ENCODE data around the gene FAM3A. TPM values are rescaled to one million over a fixed set of nuclear protein-coding genes. Genes with fewer than 3 reads are reported as not detected.
A peak's percentile ranks its signal among the peaks of the same experiment; 100 is the strongest.

The FAM3A gene
- total and polyA plus RNA-seq, 2 donors (not counting 1 experiment from before 2014, with no cell fraction given), result 17.3 to 30.2 TPM

- Histone ChIP-seq H3K4me1 (ENCODE audit: control insufficient read depth, extremely low read depth, insufficient read depth, low read length) (peaks cover 2% of the 10 kb centered on the region), H3K9me3 (ENCODE audit: control insufficient read depth, insufficient read depth, low read depth, low read length) (no peaks in the 10 kb centered on the region), H4K20me1 (ENCODE audit: control insufficient read depth, extremely low read depth, insufficient read depth, low read length) (no peaks in the 10 kb centered on the region), H3K27me3 (ENCODE audit: control insufficient read depth, insufficient read depth, low read length) (no peaks in the 10 kb centered on the region), H2AFZ (ENCODE audit: low read length) (no peak overlapping the region), H3K9ac (ENCODE audit: insufficient read depth, low read length) (no peak overlapping the region), H3K79me2 (ENCODE audit: control insufficient read depth, insufficient read depth, low read length) (peaks cover 4% of the 10 kb centered on the region), H3K4me3 (replicated peaks in 1 of 4; ENCODE audit: control extremely low read depth in 1 of 4, insufficient read depth in 1 of 4, low read depth in 3 of 4, low read length in 4 of 4) (no peak overlapping the region), H3K27ac (ENCODE audit: insufficient read depth, low read length) (no peak overlapping the region), H3K4me2 (ENCODE audit: extremely low read depth, insufficient read depth, low read length) (no peak overlapping the region), H3K36me3 (ENCODE audit: control insufficient read depth, insufficient read depth, low read length) (peaks cover 5% of the 10 kb centered on the region)
- TF ChIP-seq, protein P1, sequence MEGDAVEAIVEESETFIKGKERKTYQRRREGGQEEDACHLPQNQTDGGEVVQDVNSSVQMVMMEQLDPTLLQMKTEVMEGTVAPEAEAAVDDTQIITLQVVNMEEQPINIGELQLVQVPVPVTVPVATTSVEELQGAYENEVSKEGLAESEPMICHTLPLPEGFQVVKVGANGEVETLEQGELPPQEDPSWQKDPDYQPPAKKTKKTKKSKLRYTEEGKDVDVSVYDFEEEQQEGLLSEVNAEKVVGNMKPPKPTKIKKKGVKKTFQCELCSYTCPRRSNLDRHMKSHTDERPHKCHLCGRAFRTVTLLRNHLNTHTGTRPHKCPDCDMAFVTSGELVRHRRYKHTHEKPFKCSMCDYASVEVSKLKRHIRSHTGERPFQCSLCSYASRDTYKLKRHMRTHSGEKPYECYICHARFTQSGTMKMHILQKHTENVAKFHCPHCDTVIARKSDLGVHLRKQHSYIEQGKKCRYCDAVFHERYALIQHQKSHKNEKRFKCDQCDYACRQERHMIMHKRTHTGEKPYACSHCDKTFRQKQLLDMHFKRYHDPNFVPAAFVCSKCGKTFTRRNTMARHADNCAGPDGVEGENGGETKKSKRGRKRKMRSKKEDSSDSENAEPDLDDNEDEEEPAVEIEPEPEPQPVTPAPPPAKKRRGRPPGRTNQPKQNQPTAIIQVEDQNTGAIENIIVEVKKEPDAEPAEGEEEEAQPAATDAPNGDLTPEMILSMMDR (conservative IDR thresholded peaks at IDR 0.05 in 1 of 2, IDR thresholded peaks at IDR 0.05 in 1 of 2; ENCODE audit: low read depth in 1 of 2, low read length in 2 of 2), result no peak
- TF ChIP-seq EZH2 (IDR thresholded peaks at IDR 0.05; ENCODE audit: low read length, missing control alignments), result no peak
- DNase-seq (ENCODE audit: low read depth in 2 of 2), result no peak
Measured at GRCh38 chrX:154487518-154488290, 28.3 kb downstream of the FAM3A start.

DNA sequence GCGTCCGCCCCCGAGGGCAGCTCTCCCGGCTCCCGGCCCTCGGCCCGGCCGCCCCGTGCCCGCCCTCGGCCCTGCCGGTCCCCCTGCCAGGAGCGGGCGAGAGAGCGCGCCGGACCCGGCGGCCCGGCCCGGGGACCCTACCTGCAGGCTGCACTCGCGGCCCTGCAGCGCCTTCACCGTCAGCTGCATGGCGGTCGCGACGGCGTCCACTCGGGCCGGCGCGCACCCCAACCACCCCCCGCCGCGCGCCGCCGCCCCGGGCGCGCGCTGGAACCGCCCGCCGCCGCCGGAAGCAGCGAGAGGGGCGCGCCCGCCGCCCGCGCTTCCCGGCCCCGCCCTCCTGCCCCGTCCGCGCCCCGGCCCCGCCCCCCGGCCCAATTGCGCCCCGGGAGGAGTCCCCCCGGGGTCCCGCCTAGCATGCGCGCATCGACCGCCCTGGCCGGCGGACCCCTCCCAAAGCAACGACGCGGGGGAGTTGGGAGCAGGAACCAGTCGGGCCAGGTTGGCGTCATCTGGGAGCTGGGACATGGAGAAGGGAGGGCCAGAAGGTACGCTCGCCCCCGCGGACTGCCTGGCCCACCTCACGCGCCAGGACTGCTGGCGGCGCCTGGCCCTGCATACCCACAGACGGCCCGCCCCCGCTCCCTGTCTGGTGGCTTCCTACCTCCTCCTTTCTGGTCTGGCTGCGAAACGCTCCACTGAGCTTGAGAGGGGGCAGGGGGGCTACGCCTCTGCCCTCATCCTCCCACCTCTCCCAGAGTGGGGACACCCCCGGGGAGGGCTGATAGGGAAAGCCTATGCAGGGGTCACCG lies 29.4 kb downstream of the FAM3A start, which contains the start of gene UBL4A:
TSS of gene UBL4A (minus strand) at position 220 of the 812 bp plus-strand sequence. CDS start at position 189, 31 bp downstream.
- H3K4me2 ChIP-seq (ENCODE audit: extremely low read depth, insufficient read depth, low read length), result peak within 1 kb of the TSS; percentile 48
- peak within 1 kb of the TSS; percentile 33 to 62 (median 47) for H3K4me3 ChIP-seq (replicated peaks in 1 of 4; ENCODE audit: control extremely low read depth in 1 of 4, insufficient read depth in 1 of 4, low read depth in 3 of 4, low read length in 4 of 4)
- no peaks in the 10 kb centered on the region for H3K27me3 ChIP-seq (ENCODE audit: control insufficient read depth, insufficient read depth, low read length)
- H3K36me3 ChIP-seq (ENCODE audit: control insufficient read depth, insufficient read depth, low read length), result peaks cover 5% of the 10 kb centered on the region
- peak within 1 kb of the TSS; percentile 58 for H3K9ac ChIP-seq (ENCODE audit: insufficient read depth, low read length)
- no peaks in the 10 kb centered on the region for H4K20me1 ChIP-seq (ENCODE audit: control insufficient read depth, extremely low read depth, insufficient read depth, low read length)
- peak within 1 kb of the TSS; percentile 34 for H3K27ac ChIP-seq (ENCODE audit: insufficient read depth, low read length)
- H3K79me2 ChIP-seq (ENCODE audit: control insufficient read depth, insufficient read depth, low read length), result peaks cover 4% of the 10 kb centered on the region
- H2AFZ ChIP-seq (ENCODE audit: low read length), result no peak within 1 kb of the TSS
- no peak for TF ChIP-seq EZH2 (IDR thresholded peaks at IDR 0.05; ENCODE audit: low read length, missing control alignments)
- TF ChIP-seq, protein P1 (conservative IDR thresholded peaks at IDR 0.05 in 1 of 2, IDR thresholded peaks at IDR 0.05 in 1 of 2; ENCODE audit: low read depth in 1 of 2, low read length in 2 of 2), result no peak
- DNase-seq (ENCODE audit: low read depth in 2 of 2), result peak in 1 of 2 donors; percentile 63
- H3K4me1 ChIP-seq (ENCODE audit: control insufficient read depth, extremely low read depth, insufficient read depth, low read length), result peaks cover 2% of the 10 kb centered on the region
- H3K9me3 ChIP-seq (ENCODE audit: control insufficient read depth, insufficient read depth, low read depth, low read length), result no peaks in the 10 kb centered on the region

DNA sequence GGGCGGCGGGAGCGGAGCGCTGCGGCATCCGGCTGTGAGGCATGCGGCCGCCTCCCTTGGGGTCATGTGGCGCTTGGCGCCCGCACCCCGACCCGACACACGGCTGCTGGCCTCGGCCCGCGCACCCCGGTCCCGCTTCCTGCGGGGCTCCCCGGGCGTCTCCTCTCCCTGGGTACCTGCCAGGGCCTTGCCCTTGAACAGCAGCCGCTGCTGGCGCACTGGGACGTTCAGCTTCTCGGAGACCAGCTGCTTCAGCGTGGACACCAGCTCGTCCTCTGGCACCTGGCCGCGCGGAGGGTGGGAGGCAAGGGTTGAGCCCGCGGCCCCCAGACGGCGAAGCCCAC lies 30.0 kb downstream of the FAM3A start:
- peaks cover 5% of the 10 kb centered on the region for H3K36me3 ChIP-seq (ENCODE audit: control insufficient read depth, insufficient read depth, low read length)
- H3K27ac ChIP-seq (ENCODE audit: insufficient read depth, low read length), result no peak overlapping the region
- peaks cover 4% of the 10 kb centered on the region for H3K79me2 ChIP-seq (ENCODE audit: control insufficient read depth, insufficient read depth, low read length)
- peak overlapping the region; percentile 48 for H3K4me2 ChIP-seq (ENCODE audit: extremely low read depth, insufficient read depth, low read length)
- no peaks in the 10 kb centered on the region for H4K20me1 ChIP-seq (ENCODE audit: control insufficient read depth, extremely low read depth, insufficient read depth, low read length)
- H3K4me1 ChIP-seq (ENCODE audit: control insufficient read depth, extremely low read depth, insufficient read depth, low read length), result peaks cover 2% of the 10 kb centered on the region
- peak overlapping the region; percentile 58 for H3K9ac ChIP-seq (ENCODE audit: insufficient read depth, low read length)
- H3K4me3 ChIP-seq (replicated peaks in 1 of 4; ENCODE audit: control extremely low read depth in 1 of 4, insufficient read depth in 1 of 4, low read depth in 3 of 4, low read length in 4 of 4), result peak overlapping the region; percentile 29 to 62 (median 47)
- no peak overlapping the region for H2AFZ ChIP-seq (ENCODE audit: low read length)
- TF ChIP-seq, protein P1 (conservative IDR thresholded peaks at IDR 0.05 in 1 of 2, IDR thresholded peaks at IDR 0.05 in 1 of 2; ENCODE audit: low read depth in 1 of 2, low read length in 2 of 2), result no peak
- no peak for TF ChIP-seq EZH2 (IDR thresholded peaks at IDR 0.05; ENCODE audit: low read length, missing control alignments)
- DNase-seq (ENCODE audit: low read depth in 2 of 2), result no peak
- no peaks in the 10 kb centered on the region for H3K27me3 ChIP-seq (ENCODE audit: control insufficient read depth, insufficient read depth, low read length)
- H3K9me3 ChIP-seq (ENCODE audit: control insufficient read depth, insufficient read depth, low read depth, low read length), result no peaks in the 10 kb centered on the region
